ENCODE results near the gene DAP3.
A peak's percentile ranks its signal among the peaks of the same experiment; 100 is the strongest.
"Not testable (repeated sequence)": the region's sequence is repeated elsewhere in the genome, so short reads cannot be mapped to it uniquely, and the experiment has no call there.

The DAP3 gene

GRCh38 chr1:155715777-155716176 is 26.9 kb downstream of the DAP3 start:
- Histone ChIP-seq H3K4me1 (ENCODE audit: control insufficient read depth, insufficient read depth, low read length, unreplicated experiment) (no peaks in the 10 kb centered on the region), H2AFZ (ENCODE audit: low read length, unreplicated experiment) (no peak overlapping the region), H3K79me2 (ENCODE audit: control insufficient read depth, insufficient read depth, low read length, unreplicated experiment) (no peaks in the 10 kb centered on the region), H3K4me3 (ENCODE audit: low read depth, low read length) (no peak overlapping the region), H3K27me3 (ENCODE audit: insufficient read depth, low read length) (no peaks in the 10 kb centered on the region), H3K27ac (ENCODE audit: low read depth, low read length) (no peak overlapping the region), H3K36me3 (ENCODE audit: insufficient read depth, low read length) (peaks cover 9% of the 10 kb centered on the region; the same call in 1 of the 2 replicates)

- H3K4me1 ChIP-seq (ENCODE audit: control insufficient read depth, insufficient read depth, low read length, unreplicated experiment) = no peaks in the 10 kb centered on the region
- H2AFZ ChIP-seq (ENCODE audit: low read length, unreplicated experiment) = no peak overlapping the region
- H3K27ac ChIP-seq (ENCODE audit: low read depth, low read length) = no peak overlapping the region
- H3K27me3 ChIP-seq (ENCODE audit: insufficient read depth, low read length) = no peaks in the 10 kb centered on the region
- H3K79me2 ChIP-seq (ENCODE audit: control insufficient read depth, insufficient read depth, low read length, unreplicated experiment) = no peaks in the 10 kb centered on the region
- H3K4me3 ChIP-seq (ENCODE audit: low read depth, low read length) = no peak overlapping the region
- H3K36me3 ChIP-seq (ENCODE audit: insufficient read depth, low read length) = peaks cover 14% of the 10 kb centered on the region
These were observed 28.1 kb downstream of the DAP3 start for GRCh38 chr1:155717041-155717440.

GRCh38 chr1:155718524-155719115 is 29.7 kb downstream of the DAP3 start:
- H3K36me3 ChIP-seq (ENCODE audit: insufficient read depth, low read length) = peaks cover 14% of the 10 kb centered on the region
- H3K27me3 ChIP-seq (ENCODE audit: insufficient read depth, low read length); H3K4me1 ChIP-seq (ENCODE audit: control insufficient read depth, insufficient read depth, low read length, unreplicated experiment); H3K27ac ChIP-seq (ENCODE audit: low read depth, low read length); H2AFZ ChIP-seq (ENCODE audit: low read length, unreplicated experiment); H3K4me3 ChIP-seq (ENCODE audit: low read depth, low read length); H3K79me2 ChIP-seq (ENCODE audit: control insufficient read depth, insufficient read depth, low read length, unreplicated experiment): not testable (repeated sequence)

GRCh38 chr1:155719703-155720102 is 30.8 kb downstream of the DAP3 start:
- no peaks in the 10 kb centered on the region for H3K4me1 ChIP-seq (ENCODE audit: control insufficient read depth, insufficient read depth, low read length, unreplicated experiment)
- H3K79me2 ChIP-seq (ENCODE audit: control insufficient read depth, insufficient read depth, low read length, unreplicated experiment) = no peaks in the 10 kb centered on the region
- H3K4me3 ChIP-seq (ENCODE audit: low read depth, low read length) = no peak overlapping the region
- H3K27me3 ChIP-seq (ENCODE audit: insufficient read depth, low read length) = no peaks in the 10 kb centered on the region
- peaks cover 14% of the 10 kb centered on the region for H3K36me3 ChIP-seq (ENCODE audit: insufficient read depth, low read length)
- H3K27ac ChIP-seq (ENCODE audit: low read depth, low read length) = no peak overlapping the region
- no peak overlapping the region for H2AFZ ChIP-seq (ENCODE audit: low read length, unreplicated experiment)

GRCh38 chr1:155725142-155725541 is 36.3 kb downstream of the DAP3 start:
- H3K79me2 ChIP-seq (ENCODE audit: control insufficient read depth, insufficient read depth, low read length, unreplicated experiment) = no peaks in the 10 kb centered on the region
- peaks cover 5% of the 10 kb centered on the region for H3K36me3 ChIP-seq (ENCODE audit: insufficient read depth, low read length)
- no peak overlapping the region for H3K27ac ChIP-seq (ENCODE audit: low read depth, low read length)
- H2AFZ ChIP-seq (ENCODE audit: low read length, unreplicated experiment) = no peak overlapping the region
- H3K27me3 ChIP-seq (ENCODE audit: insufficient read depth, low read length) = no peaks in the 10 kb centered on the region
- H3K4me1 ChIP-seq (ENCODE audit: control insufficient read depth, insufficient read depth, low read length, unreplicated experiment) = no peaks in the 10 kb centered on the region
- H3K4me3 ChIP-seq (ENCODE audit: low read depth, low read length) = no peak overlapping the region

GRCh38 chr1:155729031-155729898 is 40.4 kb downstream of the DAP3 start:
- Histone ChIP-seq H2AFZ (ENCODE audit: low read length, unreplicated experiment) (no peak overlapping the region), H3K36me3 (ENCODE audit: insufficient read depth, low read length) (peaks cover 6% of the 10 kb centered on the region; the same call in 1 of the 2 replicates), H3K79me2 (ENCODE audit: control insufficient read depth, insufficient read depth, low read length, unreplicated experiment) (no peaks in the 10 kb centered on the region), H3K4me1 (ENCODE audit: control insufficient read depth, insufficient read depth, low read length, unreplicated experiment) (no peaks in the 10 kb centered on the region), H3K27ac (ENCODE audit: low read depth, low read length) (no peak overlapping the region), H3K4me3 (ENCODE audit: low read depth, low read length) (no peak overlapping the region), H3K27me3 (ENCODE audit: insufficient read depth, low read length) (no peaks in the 10 kb centered on the region)

GRCh38 chr1:155740995-155741394 is 52.1 kb downstream of the DAP3 start:
- Histone ChIP-seq H3K79me2 (ENCODE audit: control insufficient read depth, insufficient read depth, low read length, unreplicated experiment) (no peaks in the 10 kb centered on the region), H3K4me3 (ENCODE audit: low read depth, low read length) (no peak overlapping the region), H3K27me3 (ENCODE audit: insufficient read depth, low read length) (no peaks in the 10 kb centered on the region), H3K36me3 (ENCODE audit: insufficient read depth, low read length) (0 out of 2 replicates have a peak, but pooled peaks cover 8% of the 10 kb centered on the region), H3K4me1 (ENCODE audit: control insufficient read depth, insufficient read depth, low read length, unreplicated experiment) (peaks cover 3% of the 10 kb centered on the region), H3K27ac (ENCODE audit: low read depth, low read length) (no peak overlapping the region), H2AFZ (ENCODE audit: low read length, unreplicated experiment) (no peak overlapping the region)

GRCh38 chr1:155741908-155742307 is 53.0 kb downstream of the DAP3 start:
- no peaks in the 10 kb centered on the region for H3K27me3 ChIP-seq (ENCODE audit: insufficient read depth, low read length)
- H3K4me1 ChIP-seq (ENCODE audit: control insufficient read depth, insufficient read depth, low read length, unreplicated experiment) = peaks cover 3% of the 10 kb centered on the region
- no peaks in the 10 kb centered on the region for H3K79me2 ChIP-seq (ENCODE audit: control insufficient read depth, insufficient read depth, low read length, unreplicated experiment)
- H3K36me3 ChIP-seq (ENCODE audit: insufficient read depth, low read length) = no peaks in the 10 kb centered on the region
- H2AFZ ChIP-seq (ENCODE audit: low read length, unreplicated experiment) = no peak overlapping the region
- no peak overlapping the region for H3K27ac ChIP-seq (ENCODE audit: low read depth, low read length)
- no peak overlapping the region for H3K4me3 ChIP-seq (ENCODE audit: low read depth, low read length)

GRCh38 chr1:155744711-155745283 is 55.9 kb downstream of the DAP3 start:
- Histone ChIP-seq H3K79me2 (ENCODE audit: control insufficient read depth, insufficient read depth, low read length, unreplicated experiment) (no peaks in the 10 kb centered on the region), H2AFZ (ENCODE audit: low read length, unreplicated experiment) (peak overlapping the region; percentile 97)

GRCh38 chr1:155745284-155746228 is 56.7 kb downstream of the DAP3 start:
- not testable (repeated sequence) for H3K27me3 ChIP-seq (ENCODE audit: insufficient read depth, low read length); H3K36me3 ChIP-seq (ENCODE audit: insufficient read depth, low read length); H3K79me2 ChIP-seq (ENCODE audit: control insufficient read depth, insufficient read depth, low read length, unreplicated experiment)
- H3K4me1 ChIP-seq (ENCODE audit: control insufficient read depth, insufficient read depth, low read length, unreplicated experiment) = peaks cover 15% of the 10 kb centered on the region
- H3K4me3 ChIP-seq (ENCODE audit: low read depth, low read length) = peak overlapping the region; percentile 95
- H2AFZ ChIP-seq (ENCODE audit: low read length, unreplicated experiment) = peak overlapping the region; percentile 97
- H3K27ac ChIP-seq (ENCODE audit: low read depth, low read length) = peak overlapping the region; percentile 66

More at GRCh38 chr1:155744711-155745283, 55.9 kb downstream of the DAP3 start:
- Histone ChIP-seq H3K4me1 (ENCODE audit: control insufficient read depth, insufficient read depth, low read length, unreplicated experiment) (peaks cover 15% of the 10 kb centered on the region), H3K27ac (ENCODE audit: low read depth, low read length) (peak overlapping the region; percentile 66), H3K36me3 (ENCODE audit: insufficient read depth, low read length) (no peaks in the 10 kb centered on the region), H3K27me3 (ENCODE audit: insufficient read depth, low read length) (no peaks in the 10 kb centered on the region), H3K4me3 (ENCODE audit: low read depth, low read length) (peak overlapping the region; percentile 95)
